Limb (tissue), 2 donors: ENCODE measurements around the gene ARV1.
"Not testable (repeated sequence)": the region's sequence is repeated elsewhere in the genome, so short reads cannot be mapped to it uniquely, and the experiment has no call there.

Experiments
- DNase-seq, 2 donors: peaks; one replicate each; pipeline ENCODE4 v3.0.0-alpha.2; 2016; ENCODE audit errors: extremely low spot score in 2 of 2

The ARV1 gene

DNA sequence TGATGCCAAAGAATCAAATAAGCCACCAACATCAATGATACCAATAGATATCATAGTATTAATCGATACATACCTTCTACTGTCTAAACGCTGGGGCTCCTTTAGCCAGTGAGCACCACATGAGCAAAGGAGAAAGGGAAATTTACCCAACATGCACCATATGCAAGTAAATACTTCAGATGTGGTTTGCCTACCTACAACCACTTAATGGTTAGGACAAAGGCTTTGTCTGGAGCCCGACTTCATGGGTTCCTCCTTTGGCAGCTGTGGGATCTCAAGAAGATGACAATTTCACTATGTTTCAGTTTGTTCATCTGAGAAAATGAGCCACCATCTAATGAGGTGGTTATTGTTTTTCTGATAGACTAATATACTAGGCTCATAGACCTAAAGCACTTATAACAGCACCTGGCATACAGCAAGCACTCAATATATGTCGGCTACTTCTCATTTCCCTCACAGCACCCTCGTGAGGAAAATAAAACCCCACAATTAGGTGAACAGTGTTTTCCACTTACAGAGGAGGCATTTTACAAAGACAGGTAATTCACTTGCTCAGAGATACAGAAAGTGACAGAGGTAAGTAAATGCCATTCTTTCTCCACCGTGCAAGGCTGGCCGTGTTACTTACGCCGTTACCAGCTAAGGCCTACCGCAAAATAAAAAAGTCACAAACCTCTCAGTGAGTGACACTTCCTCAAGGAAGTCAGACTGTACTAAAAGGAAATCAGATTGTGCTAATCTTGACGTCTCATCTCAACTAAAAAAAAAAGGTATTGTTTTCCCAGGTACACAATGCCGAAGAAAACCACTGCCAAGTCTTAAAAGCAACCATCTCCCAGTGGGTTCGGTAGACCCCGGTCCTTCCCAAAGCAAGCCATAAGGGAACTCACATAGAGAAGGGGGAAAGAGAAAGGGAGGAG is 1.8 kb upstream of the ARV1 start:
- no peak for DNase-seq

DNA sequence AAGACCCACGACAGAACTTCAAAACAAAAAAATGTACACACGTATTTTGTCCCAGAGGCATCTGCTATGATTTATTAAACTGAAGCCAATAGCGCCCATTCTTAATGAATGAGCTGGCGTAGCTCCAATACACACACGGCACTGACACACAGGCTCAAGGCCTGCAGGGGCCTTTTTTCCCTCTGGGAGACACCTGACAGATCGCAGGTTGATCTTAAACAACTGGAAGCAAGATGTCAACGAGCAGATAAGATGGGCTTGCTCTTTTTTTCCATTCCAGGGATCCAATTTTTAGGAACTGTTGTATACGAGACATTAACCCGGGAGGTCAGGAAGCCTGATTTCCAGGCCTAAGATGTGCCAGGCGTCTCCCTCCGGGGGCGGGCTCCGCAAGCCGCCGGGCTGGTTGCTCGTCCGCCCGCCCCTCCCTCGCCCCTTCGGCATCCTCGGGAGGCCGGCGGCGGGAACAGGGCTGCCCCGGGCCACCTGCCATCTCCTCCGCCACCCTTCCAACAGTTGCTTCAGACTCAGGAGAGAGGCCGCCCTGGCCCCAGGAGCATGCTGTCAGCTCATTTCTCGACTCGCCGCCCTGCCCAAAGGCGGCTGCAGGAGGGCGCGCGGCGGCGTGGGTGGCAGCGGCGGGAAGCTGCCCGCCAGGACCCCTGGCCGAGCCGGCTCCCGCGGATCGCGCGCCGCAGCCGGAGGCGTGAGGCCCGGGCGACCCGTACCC is 968 bp upstream of the ARV1 start:
- peak; percentile 18 to 60 for DNase-seq

- DNase-seq = no peak
Measured at GRCh38 chr1:230979389-230979716, 459 bp downstream of the ARV1 start.

GRCh38 chr1:230979952-230980351 is 1.1 kb downstream of the ARV1 start:
- DNase-seq = no peak

GRCh38 chr1:230982696-230983095 is 3.8 kb downstream of the ARV1 start:
- no peak for DNase-seq

- DNase-seq = no peak
Measured at GRCh38 chr1:230983811-230984210, 4.9 kb downstream of the ARV1 start.

- not testable (repeated sequence) for DNase-seq
Measured at GRCh38 chr1:230984622-230985515, 6.0 kb downstream of the ARV1 start.

- DNase-seq = no peak
Measured at GRCh38 chr1:230985711-230986110, 6.8 kb downstream of the ARV1 start.

GRCh38 chr1:230986976-230987375 is 8.1 kb downstream of the ARV1 start:
- DNase-seq = no peak

DNA sequence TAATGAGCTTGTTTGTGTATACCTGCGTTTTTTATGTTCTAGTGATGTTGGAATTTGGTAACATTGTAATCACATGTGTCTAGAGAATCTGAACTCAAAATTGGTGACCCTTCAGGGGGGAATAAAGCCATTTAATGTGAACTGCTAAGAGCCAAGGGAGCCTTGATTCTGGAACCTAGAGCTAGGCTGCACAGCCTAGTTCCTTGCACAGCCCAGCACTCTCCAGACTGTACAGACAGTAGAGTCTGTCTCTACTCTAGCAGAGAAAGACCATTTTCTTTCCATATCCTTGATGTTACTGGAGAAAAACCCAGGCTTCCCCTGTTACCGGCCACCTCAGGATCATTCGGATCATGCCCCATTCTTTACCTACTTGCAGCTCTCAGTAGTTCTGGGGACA is 8.6 kb downstream of the ARV1 start:
- no peak for DNase-seq

DNA sequence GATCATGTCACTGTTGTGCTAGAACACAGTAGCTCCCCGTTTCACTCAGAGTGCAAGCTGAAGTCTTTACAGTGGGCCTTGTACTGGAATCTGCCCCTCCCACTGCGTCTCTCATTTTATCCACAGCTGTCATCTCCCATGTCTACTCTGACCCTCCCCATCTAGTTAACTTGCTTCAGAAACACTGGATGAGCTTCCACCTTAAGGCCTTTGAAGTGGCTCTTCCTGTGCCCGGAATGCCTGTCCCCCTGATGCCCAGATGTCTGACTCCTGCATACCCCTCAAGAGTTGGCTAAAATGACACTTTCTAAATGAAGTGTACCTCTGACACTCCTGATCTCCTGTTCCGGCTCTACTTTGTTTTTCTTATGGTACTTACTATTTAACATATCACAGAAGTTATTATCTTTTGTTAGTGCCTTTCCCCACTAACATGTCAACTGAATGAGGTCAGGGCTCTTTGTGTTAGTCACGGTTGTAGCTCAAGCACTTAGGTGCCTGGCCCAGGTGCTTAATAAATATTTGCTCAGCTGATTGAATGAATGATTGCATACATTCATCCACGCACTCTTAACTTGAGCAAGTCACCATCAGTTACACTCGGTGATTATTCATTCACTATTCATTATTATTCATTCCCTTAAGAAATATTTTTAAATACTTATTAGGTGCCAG is 13.3 kb downstream of the ARV1 start:
- no peak for DNase-seq

DNA sequence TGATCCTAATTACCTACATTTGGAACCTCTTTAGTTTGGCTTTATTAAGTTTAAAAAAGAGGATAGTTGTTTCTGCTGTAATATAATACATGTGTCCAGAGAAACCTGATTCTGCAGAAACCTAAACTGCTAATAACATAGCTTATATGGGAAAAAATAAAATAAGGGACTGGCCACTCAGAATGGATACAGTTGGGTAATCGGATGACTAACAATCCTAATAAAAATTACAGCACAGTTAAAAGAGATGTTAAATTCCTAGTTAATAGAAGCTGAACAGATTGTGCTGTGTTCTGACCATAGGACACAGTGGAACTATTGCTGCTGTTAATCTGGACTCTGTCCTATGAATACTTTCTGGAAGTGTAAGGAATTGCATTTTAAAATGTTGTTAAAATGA is 16.0 kb downstream of the ARV1 start:
- no peak for DNase-seq

DNA sequence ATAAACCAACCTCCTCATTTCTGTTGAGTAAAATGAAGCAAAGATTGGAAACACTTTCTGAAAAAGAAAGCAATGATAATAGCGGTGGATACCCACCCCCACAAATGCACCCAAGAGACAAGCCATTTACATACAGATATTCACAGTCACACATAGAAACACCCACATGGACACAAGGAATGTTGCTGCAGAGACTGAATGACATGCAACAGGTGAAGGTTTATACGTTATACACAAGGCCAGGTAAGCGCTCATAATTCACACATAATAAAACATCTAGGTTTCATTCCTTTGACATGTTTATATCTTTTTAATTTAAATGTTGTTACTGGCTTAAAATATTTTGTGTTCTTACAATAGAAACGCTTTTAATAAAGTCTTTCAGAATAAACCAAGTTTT is 21.3 kb downstream of the ARV1 start:
- DNase-seq = no peak

GRCh38 chr1:231000639-231001038 is 21.7 kb downstream of the ARV1 start:
- DNase-seq = no peak

GRCh38 chr1:231001892-231002291 is 23.0 kb downstream of the ARV1 start:
- no peak for DNase-seq

- DNase-seq = not testable (repeated sequence)
Measured at GRCh38 chr1:231007535-231007934, 28.6 kb downstream of the ARV1 start.

DNA sequence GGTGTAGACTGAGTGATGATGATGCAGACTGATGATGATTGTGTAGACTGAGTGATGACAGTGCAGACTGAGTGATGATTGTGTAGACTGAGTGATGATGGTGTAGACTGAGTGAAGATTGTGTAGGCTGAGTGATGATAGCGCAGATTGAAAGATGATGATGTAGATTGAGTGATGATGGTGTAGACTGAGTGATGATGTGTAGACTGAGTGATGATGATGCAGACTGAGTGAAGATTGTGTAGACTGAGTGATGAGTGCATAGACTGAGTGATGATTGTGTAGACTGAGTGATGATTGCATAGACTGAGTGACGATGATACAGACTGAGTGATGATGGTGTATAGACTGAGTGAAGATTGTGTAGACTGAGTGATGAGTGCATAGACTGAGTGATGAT is 32.5 kb downstream of the ARV1 start:
- no peak for DNase-seq

DNA sequence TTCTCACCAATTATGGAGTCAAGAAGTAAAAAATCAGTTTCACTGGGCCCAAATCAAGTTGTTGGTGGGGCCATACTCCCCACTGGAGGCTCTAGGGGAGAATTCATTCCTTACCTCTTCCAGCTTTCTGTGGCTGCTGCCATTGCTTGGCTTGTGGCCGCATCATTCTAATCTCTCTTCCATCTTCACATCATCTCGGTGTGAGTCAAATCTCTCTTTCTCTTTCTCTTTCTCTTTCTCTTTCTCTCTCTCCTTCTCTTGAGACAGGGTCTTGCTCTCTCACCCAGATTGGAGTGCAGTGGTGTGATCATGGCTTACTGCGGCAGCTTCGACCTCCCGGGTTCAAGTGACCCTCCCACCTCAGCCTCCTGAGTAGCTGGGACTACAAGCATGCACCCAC is 33.1 kb downstream of the ARV1 start:
- no peak for DNase-seq

DNA sequence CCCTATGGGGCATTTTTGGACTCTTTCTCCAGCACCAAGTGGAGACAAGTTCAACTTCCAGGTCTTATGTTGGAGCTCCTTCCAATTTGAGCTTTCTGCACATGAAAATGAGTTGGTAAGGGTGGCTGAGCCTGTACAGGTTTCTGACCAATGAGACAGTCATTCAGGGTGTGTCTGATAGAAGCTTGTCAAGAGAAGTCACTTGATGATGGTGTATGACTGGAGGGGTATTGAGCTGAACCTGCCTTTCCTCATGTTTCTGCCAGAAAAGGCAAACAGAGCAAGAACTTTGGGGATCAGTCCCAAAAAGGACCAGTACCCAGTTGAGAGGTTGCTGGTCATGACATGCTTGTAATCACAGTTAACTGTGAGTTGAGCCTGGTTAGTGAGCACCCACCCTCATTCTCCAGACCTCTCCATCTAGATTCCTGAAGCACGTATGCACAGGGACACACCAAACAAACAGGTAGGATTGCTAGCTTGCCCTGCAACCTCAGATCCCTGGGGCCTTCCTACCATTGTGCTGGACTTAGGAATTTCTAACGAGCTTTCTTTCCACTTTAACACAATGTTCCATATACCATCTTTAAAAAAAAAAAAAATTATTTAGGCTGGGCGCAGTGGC is 34.6 kb downstream of the ARV1 start:
- DNase-seq = no peak

DNA sequence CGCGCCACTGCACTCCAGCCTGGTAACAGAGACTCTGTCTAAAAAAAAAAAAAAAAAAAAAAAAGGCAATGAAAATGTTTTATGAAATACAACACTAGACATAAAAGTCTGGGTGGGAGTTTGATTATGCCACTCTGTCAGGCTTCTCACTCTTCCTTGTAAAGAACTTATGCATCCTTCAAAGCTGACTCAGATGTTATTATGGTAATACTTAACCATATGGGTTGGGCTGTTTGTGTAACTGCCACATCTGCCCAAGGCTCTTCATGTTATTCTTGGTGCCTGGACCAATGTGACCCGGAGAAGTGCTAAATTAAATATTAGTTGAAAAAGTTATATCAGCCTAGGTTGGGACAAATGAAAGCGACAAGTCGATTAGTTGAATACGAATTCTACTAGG is 37.3 kb downstream of the ARV1 start:
- no peak for DNase-seq

GRCh38 chr1:231016966-231017365 is 38.1 kb downstream of the ARV1 start:
- no peak for DNase-seq
